Posterior cingulate gyrus (tissue), 11 donors: ENCODE data around the gene NKIRAS2.

Experiments
- DNase-seq, 10 donors: peaks; one replicate each; pipeline versions ENCODE4 v3.0.0 to v3.0.0-alpha.2; 2020 to 2021; ENCODE audit warnings: mixed read lengths in 3 of 10
- intact Hi-C: fragments of 100-400 bp; cut with DNase I; formaldehyde crosslinking; loops from one replicate; pipeline ENCODE4 v1.15.1; 2023

Gene NKIRAS2

GRCh38 chr17:42051645-42052044, 31.8 kb downstream of the NKIRAS2 start:
- intact Hi-C loops = no loop called here
- DNase-seq = no peak

GRCh38 chr17:42052346-42052877, 32.5 kb downstream of the NKIRAS2 start:
- no peak for DNase-seq
- intact Hi-C loops = no loop called here

GRCh38 chr17:42053731-42054500, 34.0 kb downstream of the NKIRAS2 start:
- DNase-seq = no peak
- intact Hi-C loops = no loop called here

- no peak for DNase-seq
- intact Hi-C loops = no loop called here
Measured at GRCh38 chr17:42055027-42055426, 35.1 kb downstream of the NKIRAS2 start.

- no peak for DNase-seq
- intact Hi-C loops = no loop called here
Measured at GRCh38 chr17:42055496-42055895, 35.6 kb downstream of the NKIRAS2 start.

- DNase-seq = no peak
- intact Hi-C loops = no loop called here
Measured at GRCh38 chr17:42056635-42057034, 36.7 kb downstream of the NKIRAS2 start.

- intact Hi-C loops = no loop called here
- no peak for DNase-seq
Measured at GRCh38 chr17:42058063-42058462, 38.2 kb downstream of the NKIRAS2 start.

- DNase-seq = no peak
- intact Hi-C loops = no loop called here
Measured at GRCh38 chr17:42059815-42060214, 39.9 kb downstream of the NKIRAS2 start.

GRCh38 chr17:42060231-42060630, 40.3 kb downstream of the NKIRAS2 start:
- no peak for DNase-seq
- intact Hi-C loops = no loop called here

GRCh38 chr17:42061646-42062487, 42.0 kb downstream of the NKIRAS2 start:
- intact Hi-C loops = no loop called here

GRCh38 chr17:42062681-42063080, 42.8 kb downstream of the NKIRAS2 start:
- intact Hi-C loops = no loop called here
- no peak for DNase-seq

More at GRCh38 chr17:42061646-42062487, 42.0 kb downstream of the NKIRAS2 start:
- no peak for DNase-seq

GRCh38 chr17:42065201-42065600, 45.3 kb downstream of the NKIRAS2 start:
- DNase-seq = no peak
- intact Hi-C loops = no loop called here

- intact Hi-C loops = loop anchor here (1.0 kb wide), 1 partner anchor 34 kb away; no protein-coding TSS in a partner anchor
Measured at GRCh38 chr17:42067371-42068091, 47.6 kb downstream of the NKIRAS2 start.

GRCh38 chr17:42068979-42069378, 49.1 kb downstream of the NKIRAS2 start:
- DNase-seq = no peak
- intact Hi-C loops = no loop called here

More at GRCh38 chr17:42067371-42068091, 47.6 kb downstream of the NKIRAS2 start:
- DNase-seq = peak in 9 of 10 donors; percentile 14 to 91 (median 69)

- DNase-seq = no peak
- intact Hi-C loops = no loop called here
Measured at GRCh38 chr17:42071810-42072209, 51.9 kb downstream of the NKIRAS2 start.

GRCh38 chr17:42072323-42073187, 52.7 kb downstream of the NKIRAS2 start:
- DNase-seq = no peak
- intact Hi-C loops = no loop called here
